GM12875 (cell line): Measurements from ENCODE around the gene KCTD18.

Experiments
- H3K4me3 ChIP-seq: one replicate; pipeline ENCODE4 v1.5.1; 2011; ENCODE audit warnings: low read depth, low read length, control low read depth
- TF ChIP-seq, protein P1 (sequence below): IDR thresholded peaks from 2 replicates; pipeline ENCODE4 v1.5.1; 2011; ENCODE audit warnings: low read depth, mild to moderate bottlenecking, control low read depth, inconsistent platforms, low read length, moderate library complexity, borderline replicate concordance; ENCODE audit not compliant: insufficient read depth

Gene KCTD18

DNA sequence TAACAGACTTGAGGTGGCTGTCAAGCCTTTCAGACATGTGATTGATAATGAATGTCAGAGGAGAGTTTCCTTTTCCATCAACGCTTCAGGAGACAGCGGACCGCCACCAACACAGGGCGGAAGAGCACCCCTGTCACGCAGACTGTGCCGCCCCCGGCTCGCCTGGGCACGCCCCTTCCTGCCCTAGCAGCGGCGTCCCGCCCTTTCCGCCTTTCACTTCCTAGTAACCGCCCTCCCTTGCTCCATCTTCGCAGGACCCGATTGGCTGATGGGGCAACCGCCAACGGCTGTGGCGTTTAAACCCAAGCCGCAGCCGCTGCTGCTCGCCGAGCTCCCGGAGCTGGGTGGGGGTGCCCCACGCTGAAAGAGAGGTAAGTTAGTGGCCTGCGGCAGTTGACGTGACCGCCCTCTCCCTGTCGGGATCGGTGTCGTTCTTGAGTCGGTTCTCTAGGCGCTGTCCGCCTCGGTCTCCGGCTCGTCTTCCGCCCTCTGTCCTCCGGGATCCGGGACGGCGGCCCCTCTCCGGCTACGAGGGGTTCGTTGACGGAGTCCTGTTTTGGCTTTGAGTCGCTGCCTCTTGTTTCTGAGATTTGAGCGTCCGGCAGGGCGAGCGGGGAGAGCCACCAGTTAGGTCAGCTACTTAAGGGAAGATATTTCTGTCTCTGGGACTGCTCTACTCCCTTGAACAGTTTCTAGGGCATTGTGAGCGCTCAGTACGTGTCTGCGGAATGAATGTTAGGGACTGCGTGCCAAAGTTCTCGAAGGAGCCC is 16.2 kb upstream of the KCTD18 start, which contains the start of gene SGO2:
Gene SGO2 (plus strand): TSS at position 326 of the 770 bp plus-strand sequence. CDS start 6,769 bp downstream, outside the sequence.
- TF ChIP-seq, protein P1, sequence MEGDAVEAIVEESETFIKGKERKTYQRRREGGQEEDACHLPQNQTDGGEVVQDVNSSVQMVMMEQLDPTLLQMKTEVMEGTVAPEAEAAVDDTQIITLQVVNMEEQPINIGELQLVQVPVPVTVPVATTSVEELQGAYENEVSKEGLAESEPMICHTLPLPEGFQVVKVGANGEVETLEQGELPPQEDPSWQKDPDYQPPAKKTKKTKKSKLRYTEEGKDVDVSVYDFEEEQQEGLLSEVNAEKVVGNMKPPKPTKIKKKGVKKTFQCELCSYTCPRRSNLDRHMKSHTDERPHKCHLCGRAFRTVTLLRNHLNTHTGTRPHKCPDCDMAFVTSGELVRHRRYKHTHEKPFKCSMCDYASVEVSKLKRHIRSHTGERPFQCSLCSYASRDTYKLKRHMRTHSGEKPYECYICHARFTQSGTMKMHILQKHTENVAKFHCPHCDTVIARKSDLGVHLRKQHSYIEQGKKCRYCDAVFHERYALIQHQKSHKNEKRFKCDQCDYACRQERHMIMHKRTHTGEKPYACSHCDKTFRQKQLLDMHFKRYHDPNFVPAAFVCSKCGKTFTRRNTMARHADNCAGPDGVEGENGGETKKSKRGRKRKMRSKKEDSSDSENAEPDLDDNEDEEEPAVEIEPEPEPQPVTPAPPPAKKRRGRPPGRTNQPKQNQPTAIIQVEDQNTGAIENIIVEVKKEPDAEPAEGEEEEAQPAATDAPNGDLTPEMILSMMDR = no peak
- peak within 1 kb of the TSS; percentile 69 for H3K4me3 ChIP-seq

DNA sequence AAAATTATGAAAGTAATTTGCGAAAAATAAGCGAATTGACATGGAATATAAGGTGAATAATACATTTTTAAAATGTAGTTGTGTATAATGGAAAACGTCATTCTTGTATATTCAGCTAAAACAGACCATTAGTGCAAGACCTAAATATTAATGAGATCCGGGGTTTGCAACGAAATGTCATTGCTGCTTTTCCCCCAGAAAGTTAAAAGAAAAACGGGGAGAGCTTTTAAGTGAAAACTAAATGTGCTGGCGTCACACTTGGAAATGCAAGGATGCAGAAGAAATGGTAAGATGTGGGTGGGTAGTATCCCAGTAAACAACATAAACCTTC is 15.6 kb upstream of the KCTD18 start:
- no peak overlapping the region for H3K4me3 ChIP-seq
- TF ChIP-seq, protein P1 = no peak

DNA sequence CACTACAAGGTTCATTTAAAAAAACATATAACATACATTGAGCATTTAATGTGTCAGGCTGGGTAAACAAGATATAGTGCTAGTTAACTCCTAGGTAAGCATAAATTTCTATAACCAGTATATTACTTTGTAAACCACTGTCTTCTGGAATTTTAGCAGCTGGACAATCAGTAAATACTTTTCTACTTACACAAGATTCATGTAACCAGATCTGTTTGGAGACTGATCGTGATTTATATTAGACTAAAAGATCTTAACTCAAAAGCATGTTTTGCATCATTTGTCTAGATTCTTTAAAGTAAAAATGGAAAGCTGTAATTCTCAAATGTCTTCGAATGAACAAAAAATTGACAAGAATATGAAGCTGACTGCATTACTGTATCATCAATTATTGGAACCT is 15.2 kb upstream of the KCTD18 start:
- no peak overlapping the region for H3K4me3 ChIP-seq
- TF ChIP-seq, protein P1 = no peak

DNA sequence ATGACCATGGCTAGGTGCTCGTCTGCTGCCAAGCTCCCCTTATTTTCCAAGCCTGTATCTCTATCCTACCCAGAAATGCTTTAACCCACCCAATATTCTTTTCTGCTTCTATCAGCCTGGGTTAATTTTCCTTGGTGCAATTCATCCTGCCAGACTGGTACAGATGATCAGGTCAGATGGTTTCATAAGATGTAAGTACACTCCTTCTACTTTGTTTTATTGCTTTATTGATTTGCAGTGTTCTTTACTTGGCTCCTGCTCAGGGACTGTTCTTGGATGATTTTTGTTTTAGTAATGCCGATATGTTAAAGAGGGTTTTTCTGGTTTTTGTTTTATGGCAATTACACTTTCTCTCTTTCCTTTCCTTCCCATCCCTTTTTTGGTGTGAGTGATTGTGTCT is 13.7 kb upstream of the KCTD18 start:
- H3K4me3 ChIP-seq = no peak overlapping the region
- TF ChIP-seq, protein P1 = no peak

DNA sequence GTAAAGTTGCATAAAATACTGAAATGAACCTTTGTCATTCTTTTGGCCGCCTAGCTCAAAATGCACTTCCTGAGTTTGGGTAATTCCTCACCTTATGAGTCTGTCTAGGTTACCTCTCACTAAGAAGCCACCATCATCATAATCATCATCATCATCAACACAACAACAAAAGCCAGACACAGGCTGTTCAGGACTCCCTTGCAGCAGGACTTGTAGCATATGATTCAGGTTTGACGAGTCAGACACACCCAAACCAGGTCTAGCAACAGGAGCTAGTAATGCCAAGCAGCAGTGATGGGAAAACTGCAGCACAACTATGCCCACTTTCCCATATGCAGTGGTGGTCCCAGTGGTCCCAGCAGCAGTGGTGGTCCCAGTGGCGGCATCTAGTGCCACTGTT is 13.3 kb upstream of the KCTD18 start:
- TF ChIP-seq, protein P1 = no peak
- H3K4me3 ChIP-seq = no peak overlapping the region

DNA sequence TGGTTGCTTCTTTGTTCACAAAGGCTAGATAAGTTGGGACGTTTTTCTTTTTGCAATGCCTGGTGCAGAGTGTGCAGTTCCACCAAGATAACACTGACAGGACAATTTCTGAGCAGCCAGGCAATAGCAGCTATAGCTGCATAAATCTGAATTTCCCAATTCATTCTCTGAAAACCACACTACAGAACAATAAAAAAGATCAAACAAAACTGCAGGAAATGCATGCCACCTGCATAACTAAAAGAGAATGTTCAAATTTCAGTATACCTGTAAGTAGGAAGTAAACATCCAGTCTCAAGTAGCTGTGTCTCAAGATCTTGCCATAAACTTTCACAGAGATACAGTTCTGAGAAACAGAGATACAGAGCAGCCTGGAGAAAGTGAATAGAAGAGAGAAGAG is 5.3 kb upstream of the KCTD18 start:
- no peak overlapping the region for H3K4me3 ChIP-seq
- TF ChIP-seq, protein P1 = no peak

DNA sequence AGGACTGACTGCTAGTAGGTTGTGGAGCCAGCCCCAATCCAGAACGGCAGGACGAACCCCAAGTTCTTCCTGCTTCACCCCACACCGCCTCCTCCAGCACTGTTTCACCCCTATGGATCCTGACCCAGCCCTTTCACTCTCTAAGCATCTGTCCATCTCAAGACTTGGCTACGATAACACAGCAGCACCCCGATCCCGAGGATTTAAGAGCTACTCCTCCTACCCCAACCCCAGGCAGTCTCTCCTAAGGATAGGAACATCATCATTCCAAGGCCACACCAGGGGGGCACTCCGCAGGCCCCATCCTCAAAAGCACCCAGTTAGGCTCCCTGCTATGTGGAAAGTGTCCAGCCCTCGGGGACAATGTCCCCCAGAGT is 645 bp downstream of the KCTD18 start:
- TF ChIP-seq, protein P1 = no peak

More for the DNA sequence above, 645 bp downstream of the KCTD18 start:
- H3K4me3 ChIP-seq = peak overlapping the region; percentile 59
